22Rv1 (cell line): ENCODE data around the gene CHD3.

Experiments used
- CTCF ChIP-seq: fragments of 450-650 bp; IDR thresholded peaks from 2 replicates; pipeline ENCODE4 v1.5.1; 2017; ENCODE audit warnings: mild to moderate bottlenecking
- ZFX ChIP-seq: fragments of 450-650 bp; IDR thresholded peaks from 2 replicates; pipeline ENCODE4 v1.6.1; 2017; ENCODE audit warnings: antibody characterized with exemption, borderline replicate concordance

DNA sequence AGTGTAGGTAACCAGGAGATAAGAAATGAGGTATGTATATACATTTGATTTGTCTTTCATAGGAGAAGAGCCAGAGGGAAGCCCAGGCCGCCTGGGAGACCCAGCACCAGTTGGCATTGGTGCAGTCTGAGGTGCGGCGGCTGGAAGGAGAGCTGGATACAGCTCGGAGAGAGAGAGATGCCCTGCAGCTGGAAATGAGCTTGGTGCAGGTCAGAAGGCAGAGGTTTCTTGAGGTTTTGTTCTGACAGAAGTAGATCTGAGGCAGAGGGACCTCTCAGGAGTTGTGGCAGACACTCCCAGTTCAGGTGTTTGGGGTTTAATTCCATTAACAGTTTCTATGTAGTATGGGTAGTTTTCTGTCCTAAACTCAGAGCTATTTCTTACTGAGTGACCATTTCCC, 51.4 kb downstream of the CHD3 start:
- TF ChIP-seq CTCF (no peak), ZFX (no peak)
